Endothelial cell of umbilical vein (primary cell): ENCODE measurements around the gene PTK6.

Source experiments
- CTCF ChIP-seq, 2 donors: IDR thresholded peaks; 1 replicate in 1 of 2; 2 replicates in 1 of 2; pipeline ENCODE4 v1.5.1; 2011; ENCODE audit warnings: low read length in 2 of 2, mild to moderate bottlenecking in 2 of 2, moderate library complexity in 2 of 2, control low read depth in 1 of 2, inconsistent platforms in 1 of 2, low read depth in 1 of 2; ENCODE audit not compliant: insufficient read depth in 1 of 2; ENCODE audit errors: extremely low read depth in 1 of 2
- EZH2 ChIP-seq: IDR thresholded peaks from 2 replicates; pipeline ENCODE4 v1.6.1; 2012; ENCODE audit warnings: borderline replicate concordance, low read depth, mild to moderate bottlenecking, moderate library complexity, low read length, inconsistent platforms; ENCODE audit not compliant: severe bottlenecking
- FOS ChIP-seq: IDR thresholded peaks from 2 replicates; pipeline ENCODE4 v1.6.1; 2011; ENCODE audit warnings: mild to moderate bottlenecking, low read length, moderate library complexity, borderline replicate concordance; ENCODE audit not compliant: insufficient read depth
- GATA2 ChIP-seq: IDR thresholded peaks from 2 replicates; pipeline ENCODE4 v1.7.0; 2011; ENCODE audit warnings: low read depth, mild to moderate bottlenecking, moderate library complexity, mixed read lengths, low read length; ENCODE audit not compliant: insufficient read length, insufficient read depth
- JUN ChIP-seq: IDR thresholded peaks from 2 replicates; pipeline ENCODE4 v1.6.1; 2011; ENCODE audit warnings: borderline replicate concordance, low read depth; ENCODE audit not compliant: insufficient read length, insufficient read depth
- MAX ChIP-seq: IDR thresholded peaks from 2 replicates; pipeline ENCODE4 v1.6.1; 2011; ENCODE audit not compliant: insufficient read depth, insufficient read length
- MYC ChIP-seq: IDR thresholded peaks from one replicate; pipeline ENCODE4 v1.6.1; 2011; ENCODE audit warnings: mild to moderate bottlenecking, low read depth, low read length
- POLR2A ChIP-seq: IDR thresholded peaks from 2 replicates; pipeline ENCODE4 v1.6.1; 2012; ENCODE audit warnings: low read depth, mild to moderate bottlenecking, control low read depth, low read length
- POLR2AphosphoS5 ChIP-seq: IDR thresholded peaks from 2 replicates; pipeline ENCODE4 v1.6.1; 2012; ENCODE audit warnings: low read depth, mild to moderate bottlenecking, control low read depth, low read length, moderate library complexity; ENCODE audit not compliant: insufficient read depth

- TF ChIP-seq CTCF (IDR thresholded peaks at IDR 0.05; ENCODE audit: extremely low read depth in 1 of 2, insufficient read depth in 1 of 2, low read depth in 1 of 2, low read length in 2 of 2), result no peak
- TF ChIP-seq EZH2, result no peak
- TF ChIP-seq POLR2A, result no peak
- no peak for TF ChIP-seq POLR2AphosphoS5
- TF ChIP-seq FOS, result no peak
- no peak for TF ChIP-seq MAX
- no peak for TF ChIP-seq JUN
- TF ChIP-seq GATA2, result no peak
- TF ChIP-seq MYC, result no peak
Measured at GRCh38 chr20:63564036-63564810, 27.0 kb upstream of the PTK6 start.
